SU-DHL-6 (cell line): Measurements from ENCODE around the gene USP25.

Experiments
- H2AFZ ChIP-seq: fragments of 200-600 bp; sonication (generic); 2 replicates; pipeline ENCODE4 v1.6.1; 2014; ENCODE audit warnings: low read depth, mild to moderate bottlenecking, moderate library complexity, mixed read lengths, antibody characterized with exemption, low read length; ENCODE audit not compliant: severe bottlenecking
- H3F3A ChIP-seq: fragments of 200-600 bp; shearing (Covaris generic); 2 replicates; pipeline ENCODE4 v1.6.0; 2016; ENCODE audit warnings: antibody characterized with exemption, mild to moderate bottlenecking; ENCODE audit not compliant: insufficient read depth
- H3K27ac ChIP-seq: fragments of 200-600 bp; sonication (generic); 2 replicates; pipeline ENCODE4 v1.5.1; 2016; ENCODE audit warnings: low read depth, mild to moderate bottlenecking, low read length, moderate library complexity, mixed read lengths
- H3K27me3 ChIP-seq: fragments of 200-600 bp; sonication (generic), shearing (Covaris generic); 2 replicates; pipeline ENCODE4 v1.6.0; 2014; ENCODE audit warnings: mild to moderate bottlenecking, low read length
- H3K36me3 ChIP-seq: fragments of 200-600 bp; sonication (generic); 2 replicates; pipeline ENCODE4 v1.6.1; 2014; ENCODE audit warnings: mild to moderate bottlenecking, low read length, mixed read lengths
- H3K4me2 ChIP-seq: fragments of 300-600, 200-600 bp; shearing (Covaris generic), sonication (generic); 2 replicates; pipeline ENCODE4 v1.6.0; 2014; ENCODE audit warnings: low read length, low read depth, mild to moderate bottlenecking; ENCODE audit not compliant: poor library complexity, severe bottlenecking
- H3K4me3 ChIP-seq: fragments of 200-600 bp; sonication (generic); 2 replicates; pipeline ENCODE4 v1.5.1; 2014; ENCODE audit warnings: antibody characterized with exemption, low read length, mild to moderate bottlenecking, mixed read lengths; ENCODE audit not compliant: insufficient read depth, poor library complexity, severe bottlenecking
- H3K79me2 ChIP-seq: fragments of 200-600 bp; sonication (generic); 2 replicates; pipeline ENCODE4 v1.6.1; 2014; ENCODE audit warnings: mild to moderate bottlenecking, low read length, moderate library complexity; ENCODE audit not compliant: insufficient read depth
- H3K9ac ChIP-seq: fragments of 200-600 bp; sonication (generic); 2 replicates; pipeline ENCODE4 v1.7.0; 2014; ENCODE audit warnings: mild to moderate bottlenecking, low read length
- H3K9me2 ChIP-seq: fragments of 200-600 bp; sonication (generic); replicated peaks from 2 replicates; pipeline ENCODE4 v1.6.1; 2014; ENCODE audit warnings: low read length; ENCODE audit not compliant: insufficient read depth
- H3K9me3 ChIP-seq: fragments of 200-600 bp; sonication (generic); 2 replicates; pipeline ENCODE4 v1.6.1; 2014; ENCODE audit warnings: low read length, mixed read lengths; ENCODE audit not compliant: insufficient read depth
- H4K20me1 ChIP-seq: fragments of 200-600 bp; sonication (generic); 2 replicates; pipeline ENCODE4 v1.6.1; 2014; ENCODE audit warnings: low read depth, mild to moderate bottlenecking, antibody characterized with exemption, low read length, moderate library complexity, mixed read lengths
- EZH2phosphoT487 ChIP-seq: fragments of 200-600 bp; sonication (generic), shearing (Covaris generic); conservative IDR thresholded peaks from 2 replicates; pipeline ENCODE4 v1.6.1; 2018; ENCODE audit warnings: mild to moderate bottlenecking, antibody characterized with exemption, low read length, moderate library complexity, mixed read lengths
- TF ChIP-seq, protein P1 (sequence below): fragments of 200-600 bp; sonication (generic); IDR thresholded peaks from one replicate; pipeline ENCODE4 v1.5.1; 2017; ENCODE audit warnings: antibody characterized with exemption, mild to moderate bottlenecking, low read length, moderate library complexity; ENCODE audit not compliant: insufficient read depth, poor library complexity, severe bottlenecking

Gene USP25

DNA sequence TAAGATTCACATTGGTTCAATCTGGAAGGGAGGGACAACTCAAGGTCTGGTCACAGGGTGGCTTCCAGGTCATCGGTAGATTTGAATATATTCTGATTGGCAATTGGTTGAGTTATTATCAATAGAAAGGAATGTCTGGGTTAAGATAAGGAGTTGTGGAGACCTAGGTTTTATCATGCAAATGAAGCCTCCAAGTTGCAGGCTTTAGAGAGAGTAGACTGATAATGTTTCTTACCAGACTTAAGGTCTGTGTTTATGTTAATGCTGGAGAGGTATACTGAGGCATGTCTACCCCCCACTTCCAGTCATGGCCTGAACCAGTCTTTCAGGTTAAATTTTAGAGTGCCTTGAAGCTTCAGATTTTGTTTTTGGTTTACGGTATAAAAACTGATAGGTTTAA lies 29.7 kb downstream of the USP25 start:
- Histone ChIP-seq H3K79me2 (peaks cover 88% of the 10 kb centered on the region), H3K9ac (no peak overlapping the region), H3K9me2 (no peaks in the 10 kb centered on the region), H3K27ac (no peak overlapping the region), H3F3A (no peaks in the 10 kb centered on the region), H4K20me1 (no peaks in the 10 kb centered on the region), H3K4me2 (no peak overlapping the region), H3K4me3 (no peak overlapping the region), H3K36me3 (0 out of 2 replicates have a peak, but pooled peaks cover 2% of the 10 kb centered on the region), H3K27me3 (no peaks in the 10 kb centered on the region), H3K9me3 (peaks cover 11% of the 10 kb centered on the region; the same call in 1 of the 2 replicates), H2AFZ (no peak overlapping the region)
- TF ChIP-seq, protein P1, sequence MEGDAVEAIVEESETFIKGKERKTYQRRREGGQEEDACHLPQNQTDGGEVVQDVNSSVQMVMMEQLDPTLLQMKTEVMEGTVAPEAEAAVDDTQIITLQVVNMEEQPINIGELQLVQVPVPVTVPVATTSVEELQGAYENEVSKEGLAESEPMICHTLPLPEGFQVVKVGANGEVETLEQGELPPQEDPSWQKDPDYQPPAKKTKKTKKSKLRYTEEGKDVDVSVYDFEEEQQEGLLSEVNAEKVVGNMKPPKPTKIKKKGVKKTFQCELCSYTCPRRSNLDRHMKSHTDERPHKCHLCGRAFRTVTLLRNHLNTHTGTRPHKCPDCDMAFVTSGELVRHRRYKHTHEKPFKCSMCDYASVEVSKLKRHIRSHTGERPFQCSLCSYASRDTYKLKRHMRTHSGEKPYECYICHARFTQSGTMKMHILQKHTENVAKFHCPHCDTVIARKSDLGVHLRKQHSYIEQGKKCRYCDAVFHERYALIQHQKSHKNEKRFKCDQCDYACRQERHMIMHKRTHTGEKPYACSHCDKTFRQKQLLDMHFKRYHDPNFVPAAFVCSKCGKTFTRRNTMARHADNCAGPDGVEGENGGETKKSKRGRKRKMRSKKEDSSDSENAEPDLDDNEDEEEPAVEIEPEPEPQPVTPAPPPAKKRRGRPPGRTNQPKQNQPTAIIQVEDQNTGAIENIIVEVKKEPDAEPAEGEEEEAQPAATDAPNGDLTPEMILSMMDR = no peak
- TF ChIP-seq EZH2phosphoT487 = no peak

DNA sequence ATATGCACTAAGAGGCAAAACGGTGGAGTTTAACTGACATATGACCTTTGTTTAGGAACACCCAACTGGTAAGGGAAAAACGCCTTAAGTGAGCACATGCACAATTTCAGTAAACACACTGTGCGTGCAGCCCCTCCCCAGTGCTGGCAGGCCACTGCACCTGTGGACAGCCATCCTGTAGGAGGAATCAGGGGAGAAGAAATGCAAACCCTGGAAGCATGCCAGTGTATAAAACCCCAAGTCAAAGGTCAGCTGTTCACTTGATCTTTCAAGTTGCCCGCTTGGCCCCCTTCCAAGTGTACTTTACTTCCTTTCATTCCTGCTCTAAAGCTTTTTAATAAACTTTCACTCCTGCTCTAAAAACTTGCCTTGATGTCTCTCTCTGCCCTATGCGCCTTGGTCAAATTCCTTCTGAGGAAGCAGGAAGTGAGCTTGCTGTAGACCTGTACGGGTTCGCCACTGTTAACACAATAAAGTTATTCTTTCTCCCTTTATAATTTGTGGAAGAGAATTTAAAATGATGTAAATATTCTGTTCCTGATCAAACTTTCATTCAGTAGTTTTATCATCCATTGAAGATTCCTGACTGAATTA lies 31.8 kb downstream of the USP25 start:
- H3K4me3 ChIP-seq = no peak overlapping the region
- TF ChIP-seq, protein P1 = no peak
- TF ChIP-seq EZH2phosphoT487 = no peak
- H3K36me3 ChIP-seq = peaks cover 2% of the 10 kb centered on the region; the same call in 1 of the 2 replicates
- no peak overlapping the region for H3K9ac ChIP-seq
- H3K9me3 ChIP-seq = peaks cover 10% of the 10 kb centered on the region; the same call in 1 of the 2 replicates
- no peak overlapping the region for H2AFZ ChIP-seq
- no peaks in the 10 kb centered on the region for H3K27me3 ChIP-seq
- H4K20me1 ChIP-seq = no peaks in the 10 kb centered on the region
- H3K27ac ChIP-seq = no peak overlapping the region
- H3K9me2 ChIP-seq = no peaks in the 10 kb centered on the region
- H3F3A ChIP-seq = no peaks in the 10 kb centered on the region
- H3K79me2 ChIP-seq = peaks cover 71% of the 10 kb centered on the region
- no peak overlapping the region for H3K4me2 ChIP-seq

DNA sequence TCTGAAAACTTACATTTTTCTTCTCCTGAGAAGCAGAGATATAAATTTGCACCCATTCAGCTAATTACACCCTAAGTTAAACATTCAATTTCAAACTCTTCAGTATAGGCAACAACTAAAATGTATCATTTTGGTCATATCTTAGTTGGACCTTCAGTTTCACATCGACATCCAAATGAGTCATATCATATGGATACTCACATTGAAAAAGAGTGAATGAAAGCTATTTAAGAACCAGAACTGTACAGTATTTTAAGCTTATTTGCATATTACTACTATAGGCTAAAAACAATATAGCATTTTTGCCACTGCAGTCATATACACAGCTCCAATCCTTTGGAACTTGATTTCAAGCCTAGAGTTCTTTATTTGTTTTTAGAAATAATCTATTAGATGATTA lies 33.6 kb downstream of the USP25 start:
- Histone ChIP-seq H3K36me3 (peaks cover 7% of the 10 kb centered on the region), H3K4me3 (no peak overlapping the region), H3K4me2 (no peak overlapping the region), H3K9me3 (no peaks in the 10 kb centered on the region), H3K9me2 (no peaks in the 10 kb centered on the region), H3K9ac (no peak overlapping the region), H2AFZ (no peak overlapping the region), H3K27me3 (no peaks in the 10 kb centered on the region), H3F3A (no peaks in the 10 kb centered on the region), H4K20me1 (no peaks in the 10 kb centered on the region), H3K27ac (no peak overlapping the region), H3K79me2 (peaks cover 55% of the 10 kb centered on the region)
- TF ChIP-seq EZH2phosphoT487 = no peak
- TF ChIP-seq, protein P1 = no peak
